GM21360 (cell line): Measurements from ENCODE around the gene BMPR2.
"Not testable (repeated sequence)": the region's sequence is repeated elsewhere in the genome, so short reads cannot be mapped to it uniquely, and the experiment has no call there.

ENCODE experiments used
- ATAC-seq: cut with Tn5 transposase; IDR thresholded peaks from one replicate; pipeline ENCODE4 v1.9.1; 2021; ENCODE audit warnings: mild to moderate bottlenecking, moderate library complexity; ENCODE audit not compliant: unreplicated experiment

BMPR2 gene

GRCh38 chr2:202444000-202444399, 67.9 kb downstream of the BMPR2 start:
- no peak for ATAC-seq

DNA sequence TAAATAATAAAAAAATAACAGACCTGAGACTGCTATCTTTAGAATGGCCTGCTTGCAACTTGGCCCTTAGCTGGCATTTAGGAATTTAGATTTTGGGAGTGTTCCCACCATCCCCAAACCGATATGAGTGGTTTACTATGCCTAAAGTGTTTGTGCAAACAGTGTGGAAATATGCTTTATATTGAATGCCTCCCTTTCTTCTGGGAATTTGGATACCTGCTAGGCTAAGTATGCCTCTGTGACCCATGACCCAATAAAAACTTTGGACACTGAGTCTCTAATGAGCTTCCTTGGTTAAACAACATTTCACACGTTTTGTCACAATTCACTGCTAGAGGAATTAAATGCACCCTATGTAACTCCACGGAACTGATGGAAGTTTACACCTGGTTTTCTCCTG, 73.2 kb downstream of the BMPR2 start:
- ATAC-seq: no peak

DNA sequence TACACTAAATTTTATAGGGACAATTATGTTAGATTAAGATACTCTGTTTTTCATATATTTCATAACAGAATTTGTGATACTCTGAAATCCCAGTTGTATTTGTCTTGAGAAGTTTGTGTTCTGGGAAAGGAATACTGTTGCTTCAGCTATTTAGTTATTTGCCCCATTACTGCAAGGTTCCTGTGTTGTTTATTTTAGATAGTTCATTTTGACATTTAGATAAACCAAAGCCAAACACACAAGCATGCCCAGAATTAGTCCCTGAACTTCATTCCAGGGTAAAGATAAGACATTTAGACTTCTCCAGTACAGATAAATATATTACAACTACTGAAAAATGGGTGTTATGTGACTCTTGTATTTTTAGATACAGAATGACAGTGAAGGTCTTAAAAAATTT, 74.7 kb downstream of the BMPR2 start:
- no peak for ATAC-seq

DNA sequence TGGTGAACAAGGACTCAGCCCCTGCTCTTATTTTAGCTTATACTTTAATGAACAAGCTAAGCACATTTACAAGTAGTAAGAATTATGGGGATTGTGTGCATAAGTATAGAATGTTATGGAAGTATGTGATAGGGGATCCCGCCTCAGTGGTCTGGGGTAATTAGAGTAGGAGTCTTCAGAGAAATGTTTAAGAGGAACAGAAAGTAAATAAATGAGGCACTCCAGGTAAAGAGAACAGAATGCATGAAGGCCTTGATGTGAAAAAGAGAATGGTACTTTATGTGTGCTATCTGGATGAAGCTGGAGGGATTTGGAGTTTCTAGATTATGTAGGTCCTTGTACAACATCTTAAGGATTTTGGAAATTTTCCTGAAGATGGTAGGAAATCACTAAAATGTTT, 76.6 kb downstream of the BMPR2 start:
- no peak for ATAC-seq

DNA sequence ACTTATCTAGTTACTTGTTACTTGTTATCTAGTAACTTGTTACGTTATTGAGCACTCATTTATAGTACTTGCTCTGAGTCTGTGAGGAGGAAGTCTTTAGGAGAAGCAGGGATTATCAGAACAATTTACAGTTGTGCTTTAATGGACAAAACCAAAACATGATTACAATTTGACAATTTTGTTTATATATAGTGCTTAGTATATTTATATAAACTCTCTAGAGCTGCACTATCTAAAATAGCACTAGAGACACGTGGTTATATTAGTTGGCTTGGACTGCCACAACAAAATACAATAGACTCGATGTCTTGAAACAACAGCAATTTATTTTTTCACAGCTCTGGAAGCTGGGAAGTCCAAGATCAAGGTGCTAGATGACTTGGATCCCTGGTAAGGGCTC, 78.4 kb downstream of the BMPR2 start:
- no peak for ATAC-seq

GRCh38 chr2:202455114-202455513, 79.0 kb downstream of the BMPR2 start:
- no peak for ATAC-seq

GRCh38 chr2:202460119-202460518, 84.0 kb downstream of the BMPR2 start:
- ATAC-seq: no peak

- no peak for ATAC-seq
Observed at GRCh38 chr2:202479090-202479489, 103.0 kb downstream of the BMPR2 start.

DNA sequence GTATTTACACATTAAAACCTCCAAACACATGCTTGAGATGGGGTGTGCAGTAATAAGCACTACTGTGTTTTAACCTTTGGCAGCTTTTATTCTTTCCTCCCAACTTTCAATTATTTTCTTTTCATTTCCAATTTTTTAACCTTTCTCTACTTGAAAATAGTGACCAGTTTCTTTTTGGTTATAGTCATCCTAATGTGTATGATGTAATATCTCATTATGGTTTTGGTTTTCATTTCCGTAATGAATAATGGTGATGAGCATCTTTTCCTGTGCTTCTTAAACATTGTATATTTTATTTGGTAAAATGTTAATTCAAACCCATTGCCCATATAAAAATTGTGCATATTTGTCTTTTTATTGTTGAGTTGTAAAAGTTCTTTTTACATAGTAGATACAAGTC, 103.5 kb downstream of the BMPR2 start:
- no peak for ATAC-seq

GRCh38 chr2:202486351-202486750, 110.2 kb downstream of the BMPR2 start:
- no peak for ATAC-seq

- ATAC-seq: no peak
Observed at GRCh38 chr2:202488671-202489070, 112.5 kb downstream of the BMPR2 start.

GRCh38 chr2:202490479-202490878, 114.4 kb downstream of the BMPR2 start:
- no peak for ATAC-seq

GRCh38 chr2:202491514-202491913, 115.4 kb downstream of the BMPR2 start:
- ATAC-seq: no peak

GRCh38 chr2:202494300-202495229, 118.4 kb downstream of the BMPR2 start:
- no peak for ATAC-seq

DNA sequence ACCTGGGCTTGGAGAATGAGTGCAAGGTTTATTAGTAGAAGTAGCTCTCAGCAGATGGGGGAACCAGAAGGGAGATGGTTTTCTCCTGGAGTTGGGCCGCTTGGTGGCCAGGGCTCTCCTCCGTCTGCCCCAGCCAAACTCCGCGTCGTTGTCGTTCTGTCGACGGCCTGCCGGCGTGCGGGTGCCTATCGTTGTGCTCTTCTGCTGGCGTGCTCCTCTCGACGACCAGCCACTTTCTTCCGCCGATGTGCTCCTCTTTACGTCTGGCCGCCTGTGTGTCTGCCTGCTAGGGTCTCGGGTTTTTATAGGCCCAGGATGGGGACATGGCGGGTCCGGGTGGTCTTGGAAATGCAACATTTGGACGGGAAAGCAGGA, 119.1 kb downstream of the BMPR2 start:
- ATAC-seq: no peak

GRCh38 chr2:202496835-202497472, 120.8 kb downstream of the BMPR2 start:
- ATAC-seq: not testable (repeated sequence)

GRCh38 chr2:202497473-202497866, 121.3 kb downstream of the BMPR2 start:
- ATAC-seq: not testable (repeated sequence)

DNA sequence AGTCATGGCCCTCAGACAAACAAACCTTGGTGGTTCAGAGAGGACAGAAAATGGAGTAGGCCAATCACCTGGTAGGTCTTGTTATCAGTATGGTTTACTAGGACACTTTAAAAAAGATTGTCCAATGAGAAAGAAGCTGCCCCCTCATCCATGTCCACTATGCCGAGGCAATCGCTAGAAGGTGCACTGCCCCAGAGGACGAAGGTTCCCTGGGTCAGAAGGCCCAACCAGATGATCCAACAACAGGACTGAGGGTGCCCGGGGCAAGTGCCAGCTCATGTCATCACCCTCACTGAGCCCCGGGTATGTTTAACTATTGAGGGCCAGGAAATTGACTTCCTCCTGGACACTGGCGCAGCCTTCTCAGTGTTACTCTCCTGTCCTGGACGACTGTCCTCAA, 123.7 kb downstream of the BMPR2 start:
- ATAC-seq: not testable (repeated sequence)

GRCh38 chr2:202503276-202503675, 127.1 kb downstream of the BMPR2 start:
- ATAC-seq: not testable (repeated sequence)

DNA sequence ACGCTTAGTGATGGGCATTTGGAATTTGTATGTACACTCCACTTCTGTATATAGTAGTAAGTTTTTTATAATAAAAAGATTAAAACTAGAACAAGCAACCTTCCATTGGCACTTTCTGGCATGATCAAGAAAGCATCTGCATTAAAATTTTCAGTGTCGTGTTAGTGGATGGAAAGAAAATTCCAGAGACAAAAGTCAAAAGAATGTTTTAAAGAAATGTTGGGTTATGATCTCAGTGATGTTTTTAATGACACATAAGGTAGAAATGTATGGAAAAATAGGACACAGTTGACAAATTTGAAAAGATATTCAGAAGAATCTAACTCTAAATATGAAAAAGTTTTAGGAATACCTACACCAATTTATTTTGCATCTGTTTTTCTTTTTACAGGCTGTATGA, 132.6 kb downstream of the BMPR2 start:
- ATAC-seq: no peak

GRCh38 chr2:202510911-202511310, 134.8 kb downstream of the BMPR2 start:
- ATAC-seq: no peak

- ATAC-seq: no peak
Observed at GRCh38 chr2:202512176-202512575, 136.0 kb downstream of the BMPR2 start.
